EH (cell line): Measurements from ENCODE around the gene RAD17.

ENCODE experiments used
- DNase-seq: peaks from one replicate; pipeline ENCODE4 v3.0.0-alpha.2; 2015; ENCODE audit warnings: low read depth

Gene RAD17

GRCh38 chr5:69462170-69462569 lies 92.6 kb downstream of the RAD17 start:
- DNase-seq = no peak
